Naive thymus-derived CD4-positive, alpha-beta T cell (primary cell): ENCODE results near the gene ERICH6. TPM values are rescaled to one million over a fixed set of nuclear protein-coding genes. Genes with fewer than 3 reads are reported as not detected.

Experiments used
- ATAC-seq: fragments of 150-1000 bp; cut with Tn5 transposase; 2 replicates; pipeline ENCODE4 v1.10.0; 2021; ENCODE audit warnings: mild to moderate bottlenecking, moderate library complexity
- CTCF ChIA-PET: fragments of 350-600 bp; sonication (Branson Sonifier 250); formaldehyde crosslinking; loops from one replicate; lab custom pipeline; 2021; ENCODE audit warnings: antibody characterized with exemption; lab: Charles Lee
- POLR2A ChIA-PET: fragments of 350-600 bp; sonication (Branson Sonifier 250); formaldehyde crosslinking; loops from one replicate; lab custom pipeline; 2021; ENCODE audit warnings: antibody characterized with exemption, inconsistent platforms; lab: Charles Lee
- DNase-seq, 9 donors: peaks; one replicate each; pipeline versions ENCODE4 v3.0.0 to v3.0.0-alpha.2; 2020 to 2022; ENCODE audit warnings: mixed read lengths in 1 of 9
- H3K27ac ChIP-seq: one replicate; pipeline ENCODE4 v1.7.0; 2013; ENCODE audit warnings: mild to moderate bottlenecking, low read depth, low read length, moderate library complexity
- H3K27me3 ChIP-seq, 2 donors: one replicate each; pipeline ENCODE4 v1.7.0; 2013; ENCODE audit warnings: low read length in 2 of 2, mild to moderate bottlenecking in 2 of 2, moderate library complexity in 2 of 2; ENCODE audit not compliant: control insufficient read depth in 2 of 2, insufficient read depth in 2 of 2
- H3K36me3 ChIP-seq, 3 experiments: 1 replicate in 2 of 3; 2 replicates in 1 of 3; pipeline ENCODE4 v1.7.0; 2013; ENCODE audit warnings: low read length in 3 of 3, mild to moderate bottlenecking in 3 of 3, moderate library complexity in 1 of 3; ENCODE audit not compliant: insufficient read depth in 3 of 3, control insufficient read depth in 2 of 3
- H3K4me1 ChIP-seq, 2 donors: one replicate each; pipeline ENCODE4 v1.7.0; 2013; ENCODE audit warnings: low read length in 2 of 2, mild to moderate bottlenecking in 2 of 2, moderate library complexity in 1 of 2; ENCODE audit not compliant: control insufficient read depth in 2 of 2, insufficient read depth in 2 of 2
- H3K4me3 ChIP-seq: 2 replicates; pipeline ENCODE4 v1.7.0; 2013; ENCODE audit warnings: mild to moderate bottlenecking, low read length
- H3K9me3 ChIP-seq, 3 experiments: 1 replicate in 2 of 3; 2 replicates in 1 of 3; pipeline ENCODE4 v1.7.0; 2013; ENCODE audit warnings: low read length in 3 of 3; ENCODE audit not compliant: control insufficient read depth in 2 of 3
- H3K27ac Mint-ChIP-seq, 9 donors: one replicate each; pipeline ENCODE4 v1.8.0; 2020 to 2022; ENCODE audit warnings: mixed read lengths in 9 of 9, mild to moderate bottlenecking in 8 of 9, moderate library complexity in 5 of 9, inconsistent platforms in 2 of 9
- H3K27me3 Mint-ChIP-seq, 5 donors: one replicate each; pipeline ENCODE4 v1.8.0; 2021 to 2022; ENCODE audit warnings: mixed read lengths in 5 of 5, mild to moderate bottlenecking in 1 of 5
- H3K36me3 Mint-ChIP-seq, 5 donors: one replicate each; pipeline ENCODE4 v1.8.0; 2020 to 2022; ENCODE audit warnings: mixed read lengths in 5 of 5, mild to moderate bottlenecking in 3 of 5, inconsistent platforms in 1 of 5
- H3K4me1 Mint-ChIP-seq, 7 donors: one replicate each; pipeline ENCODE4 v1.8.0; 2020 to 2022; ENCODE audit warnings: mixed read lengths in 7 of 7, mild to moderate bottlenecking in 3 of 7, inconsistent platforms in 1 of 7
- H3K4me3 Mint-ChIP-seq, 10 donors: one replicate each; pipeline ENCODE4 v1.8.0; 2020 to 2022; ENCODE audit warnings: mild to moderate bottlenecking in 10 of 10, mixed read lengths in 10 of 10, moderate library complexity in 6 of 10, inconsistent platforms in 2 of 10
- H3K9me3 Mint-ChIP-seq, 11 donors: one replicate each; pipeline ENCODE4 v1.8.0; 2020 to 2022; ENCODE audit warnings: mixed read lengths in 11 of 11, mild to moderate bottlenecking in 4 of 11, inconsistent platforms in 1 of 11, moderate library complexity in 1 of 11
- intact Hi-C, 2 donors: fragments of 100-400 bp; cut with micrococcal nuclease; formaldehyde crosslinking; loops; one replicate each; pipeline ENCODE4 v1.15.1; 2023
- polyA plus RNA-seq, 2 donors: library from polyadenylated mRNA; unstranded; fragments of 300-500 nt; fragmentation: Illumina TruSeq; gene quantifications; one replicate each; pipeline ENCODE4 v1.2.3, GENCODE V29; 2021
- total RNA-seq, 6 experiments: library from RNA in 5 of 6; stranded (reverse) in 5 of 6; gene quantifications; 1 replicate in 5 of 6; 2 replicates in 1 of 6; pipeline ENCODE4 v1.2.3 and lab custom pipeline; 2021 to 2026

The ERICH6 gene
- total and polyA plus RNA-seq, 7 experiments from 2014 or later = 0.24 to 1.4 (median 0.53) TPM; not detected in 2

GRCh38 chr3:150681057-150681456 lies 22.7 kb downstream of the ERICH6 start:
- Mint-ChIP-seq H3K27me3 (peaks cover 0 to 3% (median 2%) of the 10 kb centered on the region in 5 donors), H3K36me3 (peaks cover 0 to 7% (median 3%) of the 10 kb centered on the region in 5 donors), H3K9me3 (peaks cover under 1 to 7% (median 5%) of the 10 kb centered on the region in 11 donors), H3K4me1 (peaks cover 0 to 22% (median 7%) of the 10 kb centered on the region in 7 donors), H3K27ac (peak overlapping the region in 2 of 9 donors; percentile 1 to 69), H3K4me3 (peak overlapping the region in 2 of 10 donors; percentile 2 to 64)
- H3K4me3 ChIP-seq = no peak overlapping the region
- intact Hi-C loops = loop anchor here in 1 of 2 donors (1.0 kb wide), 1 partner anchor 22 kb away; the partner anchor contains the start of gene ERICH6
- CTCF ChIA-PET = interaction anchor here (0.6 kb wide), 1 partner anchor 486 kb away, joined by 3 read pairs; no protein-coding TSS in a partner anchor
- H3K27me3 ChIP-seq = no peaks in the 10 kb centered on the region
- H3K4me1 ChIP-seq = peaks cover 0 to 4% of the 10 kb centered on the region in 2 donors
- no peaks in the 10 kb centered on the region for H3K36me3 ChIP-seq
- no peak overlapping the region for H3K27ac ChIP-seq
- DNase-seq = peak in 2 of 9 donors; percentile 4 to 17
- H3K9me3 ChIP-seq = peaks cover 0 to 4% (median 0%) of the 10 kb centered on the region in 3 experiments
- POLR2A ChIA-PET = no interaction called here
- ATAC-seq = peak; percentile 58

DNA sequence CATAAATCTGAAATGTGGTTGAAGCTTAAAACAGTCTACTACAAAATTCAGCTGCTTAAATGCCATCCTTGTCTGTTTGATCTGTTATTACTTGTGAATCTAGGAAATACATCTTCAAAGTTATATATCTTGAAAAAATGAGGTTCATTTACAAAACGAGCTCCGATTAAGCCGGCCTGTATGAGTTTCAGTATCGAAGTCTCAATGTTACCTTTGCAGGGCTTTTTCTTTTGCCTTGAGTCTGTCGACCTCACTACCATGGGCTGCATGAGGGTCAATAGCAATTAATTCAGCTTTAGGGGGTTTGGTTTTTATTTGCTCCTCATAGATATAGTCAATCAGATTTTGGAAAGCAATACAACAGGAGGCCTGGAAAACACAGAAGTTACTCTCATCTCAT lies 23.2 kb downstream of the ERICH6 start:
- H3K4me1 Mint-ChIP-seq = peaks cover 0 to 22% (median 7%) of the 10 kb centered on the region in 7 donors
- no peak overlapping the region for H3K4me3 ChIP-seq
- ChIA-PET POLR2A (no interaction called here), CTCF (interaction anchor here (0.6 kb wide), 1 partner anchor 487 kb away, joined by 3 read pairs; no protein-coding TSS in a partner anchor)
- H3K27ac Mint-ChIP-seq = peak overlapping the region in 1 of 9 donors; percentile 55
- peaks cover 0 to 7% (median 6%) of the 10 kb centered on the region in 5 donors for H3K27me3 Mint-ChIP-seq
- H3K36me3 ChIP-seq = no peaks in the 10 kb centered on the region
- H3K4me1 ChIP-seq = peaks cover 0 to 4% of the 10 kb centered on the region in 2 donors
- ATAC-seq = no peak
- H3K9me3 ChIP-seq = peaks cover 0 to 4% (median 0%) of the 10 kb centered on the region in 3 experiments
- DNase-seq = no peak
- intact Hi-C loops = no loop called here
- peaks cover 0 to 11% (median 8%) of the 10 kb centered on the region in 5 donors for H3K36me3 Mint-ChIP-seq
- H3K4me3 Mint-ChIP-seq = no peak overlapping the region
- H3K27me3 ChIP-seq = no peaks in the 10 kb centered on the region
- no peak overlapping the region for H3K27ac ChIP-seq
- H3K9me3 Mint-ChIP-seq = peaks cover 2 to 11% (median 10%) of the 10 kb centered on the region in 11 donors

DNA sequence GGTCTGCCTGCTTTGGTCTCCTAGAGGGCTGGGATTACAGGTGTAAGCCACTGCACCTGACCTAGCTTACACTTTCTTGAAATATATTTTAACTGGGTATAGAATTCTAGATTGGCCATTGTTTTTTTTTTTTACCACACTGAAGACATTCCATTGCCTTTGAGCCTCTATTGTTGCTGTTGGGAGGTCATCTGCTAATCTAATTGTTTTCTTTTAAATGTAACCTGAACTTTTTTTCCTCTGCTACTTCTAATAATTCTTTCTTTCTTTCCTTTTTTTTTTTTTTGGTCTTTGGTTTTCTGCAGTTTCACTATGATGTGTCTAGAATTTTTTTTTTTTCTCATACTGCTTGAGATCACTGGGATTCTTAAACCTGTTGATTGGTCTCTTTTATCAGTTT lies 28.1 kb downstream of the ERICH6 start:
- H3K27me3 Mint-ChIP-seq = peaks cover under 1 to 19% (median 8%) of the 10 kb centered on the region in 5 donors
- Histone ChIP-seq H3K9me3 (peaks cover 0 to 6% (median 0%) of the 10 kb centered on the region in 3 experiments), H3K27ac (no peak overlapping the region), H3K27me3 (no peaks in the 10 kb centered on the region), H3K4me3 (no peak overlapping the region), H3K4me1 (no peaks in the 10 kb centered on the region), H3K36me3 (no peaks in the 10 kb centered on the region)
- peaks cover 2 to 19% (median 13%) of the 10 kb centered on the region in 11 donors for H3K9me3 Mint-ChIP-seq
- DNase-seq (no peak), ATAC-seq (no peak)
- intact Hi-C loops = no loop called here
- peaks cover 0 to 10% (median 9%) of the 10 kb centered on the region in 5 donors for H3K36me3 Mint-ChIP-seq
- ChIA-PET CTCF (no interaction called here), POLR2A (no interaction called here)
- peak overlapping the region in 1 of 9 donors; percentile 77 for H3K27ac Mint-ChIP-seq
- no peak overlapping the region for H3K4me3 Mint-ChIP-seq
- H3K4me1 Mint-ChIP-seq = peaks cover 0 to 3% (median under 1%) of the 10 kb centered on the region in 7 donors

DNA sequence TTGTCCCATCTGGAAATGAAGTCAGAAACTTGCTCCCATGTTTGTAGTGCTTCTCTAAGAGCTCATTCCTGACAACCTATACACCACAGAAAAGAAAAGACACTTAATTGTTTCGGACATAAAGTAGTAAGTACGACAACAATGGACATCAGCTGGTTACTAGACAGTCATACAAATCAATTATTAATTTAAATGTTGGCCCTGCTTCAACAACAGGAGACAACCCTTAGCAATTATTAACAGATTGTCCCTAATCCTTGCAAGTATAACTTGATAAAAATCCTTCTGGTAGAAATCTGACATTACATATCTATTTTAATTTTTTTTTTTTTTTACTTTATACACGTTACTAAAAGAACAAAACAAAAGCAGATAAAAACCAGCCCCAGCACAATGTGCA lies 29.8 kb downstream of the ERICH6 start:
- H3K27ac Mint-ChIP-seq = no peak overlapping the region
- Histone ChIP-seq H3K9me3 (peaks cover 0 to 6% (median 0%) of the 10 kb centered on the region in 3 experiments), H3K36me3 (no peaks in the 10 kb centered on the region), H3K4me3 (no peak overlapping the region), H3K4me1 (no peaks in the 10 kb centered on the region), H3K27me3 (no peaks in the 10 kb centered on the region), H3K27ac (no peak overlapping the region)
- intact Hi-C loops = no loop called here
- ATAC-seq (no peak), DNase-seq (no peak)
- H3K27me3 Mint-ChIP-seq = peaks cover 3 to 28% (median 8%) of the 10 kb centered on the region in 5 donors
- peaks cover 0 to 2% (median 0%) of the 10 kb centered on the region in 7 donors for H3K4me1 Mint-ChIP-seq
- H3K36me3 Mint-ChIP-seq = peaks cover 0 to 10% (median 9%) of the 10 kb centered on the region in 5 donors
- POLR2A ChIA-PET = no interaction called here
- CTCF ChIA-PET = interaction anchor here (0.7 kb wide), 1 partner anchor 8 kb away, joined by 3 read pairs; no protein-coding TSS in a partner anchor
- no peak overlapping the region for H3K4me3 Mint-ChIP-seq
- H3K9me3 Mint-ChIP-seq = peaks cover 2 to 19% (median 13%) of the 10 kb centered on the region in 11 donors

GRCh38 chr3:150666167-150666566 lies 37.6 kb downstream of the ERICH6 start:
- Histone ChIP-seq H3K27me3 (peaks cover 0 to 4% of the 10 kb centered on the region in 2 donors), H3K27ac (no peak overlapping the region), H3K4me3 (no peak overlapping the region), H3K9me3 (no peaks in the 10 kb centered on the region), H3K36me3 (no peaks in the 10 kb centered on the region), H3K4me1 (no peaks in the 10 kb centered on the region)
- Mint-ChIP-seq H3K27me3 (peaks cover 5 to 40% (median 10%) of the 10 kb centered on the region in 5 donors), H3K4me3 (peak overlapping the region in 1 of 10 donors; percentile 58), H3K27ac (peak overlapping the region in 1 of 9 donors; percentile 16), H3K9me3 (peaks cover 0 to 2% (median 0%) of the 10 kb centered on the region in 11 donors), H3K36me3 (peaks cover 0 to 3% (median 0%) of the 10 kb centered on the region in 5 donors), H3K4me1 (peaks cover 0 to 25% (median 10%) of the 10 kb centered on the region in 7 donors)
- CTCF ChIA-PET = no interaction called here
- POLR2A ChIA-PET = no interaction called here
- no peak for ATAC-seq
- intact Hi-C loops = no loop called here
- DNase-seq = no peak

DNA sequence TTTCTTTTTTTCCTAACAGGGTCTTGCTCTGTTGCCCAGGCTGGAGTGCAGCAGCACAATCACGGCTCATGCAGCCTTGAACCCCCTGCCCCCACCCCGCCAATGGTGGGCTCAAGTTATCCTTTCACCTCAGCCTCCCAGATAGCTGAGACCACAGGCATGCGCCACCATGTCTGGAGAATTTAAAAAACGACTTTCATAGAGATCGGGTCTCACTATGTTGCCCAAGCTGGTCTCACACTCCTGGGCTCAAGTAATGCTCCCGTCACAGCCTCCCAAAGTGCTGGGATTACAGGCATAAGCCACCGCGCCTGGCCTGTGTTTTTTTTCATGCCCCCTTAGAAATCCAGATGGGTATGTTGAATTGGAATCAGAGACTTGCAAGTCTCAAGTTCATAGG lies 40.3 kb downstream of the ERICH6 start:
- ChIA-PET CTCF (no interaction called here), POLR2A (no interaction called here)
- H3K9me3 ChIP-seq = no peaks in the 10 kb centered on the region
- Mint-ChIP-seq H3K27ac (no peak overlapping the region), H3K4me1 (peaks cover 0 to 25% (median 10%) of the 10 kb centered on the region in 7 donors), H3K27me3 (peaks cover 5 to 33% (median 16%) of the 10 kb centered on the region in 5 donors), H3K36me3 (peaks cover 0 to 3% (median 0%) of the 10 kb centered on the region in 5 donors), H3K9me3 (peaks cover 0 to 2% (median 0%) of the 10 kb centered on the region in 11 donors), H3K4me3 (no peak overlapping the region)
- no peaks in the 10 kb centered on the region for H3K36me3 ChIP-seq
- no peak overlapping the region for H3K4me3 ChIP-seq
- no peak for ATAC-seq
- H3K27me3 ChIP-seq = peaks cover 0 to 4% of the 10 kb centered on the region in 2 donors
- no peak overlapping the region for H3K27ac ChIP-seq
- no peak for DNase-seq
- H3K4me1 ChIP-seq = no peaks in the 10 kb centered on the region
- intact Hi-C loops = no loop called here
